GM19328 (cell line): ENCODE data around the gene DGKI.
"Not testable (repeated sequence)": the region's sequence is repeated elsewhere in the genome, so short reads cannot be mapped to it uniquely, and the experiment has no call there.

Experiments
- ATAC-seq: cut with Tn5 transposase; IDR thresholded peaks from one replicate; pipeline ENCODE4 v1.9.1; 2021; ENCODE audit warnings: mild to moderate bottlenecking, moderate library complexity; ENCODE audit not compliant: unreplicated experiment

Gene DGKI

GRCh38 chr7:137485818-137486217 is 361.0 kb downstream of the DGKI start:
- ATAC-seq, result no peak

- no peak for ATAC-seq
Measured at GRCh38 chr7:137484326-137484725, 362.4 kb downstream of the DGKI start.

- no peak for ATAC-seq
Measured at GRCh38 chr7:137482466-137482865, 364.3 kb downstream of the DGKI start.

- no peak for ATAC-seq
Measured at GRCh38 chr7:137480824-137481365, 365.9 kb downstream of the DGKI start.

- ATAC-seq, result no peak
Measured at GRCh38 chr7:137480401-137480800, 366.4 kb downstream of the DGKI start.

GRCh38 chr7:137476937-137477336 is 369.8 kb downstream of the DGKI start:
- no peak for ATAC-seq

GRCh38 chr7:137475966-137476365 is 370.8 kb downstream of the DGKI start:
- ATAC-seq, result no peak

GRCh38 chr7:137474540-137475026 is 372.2 kb downstream of the DGKI start:
- ATAC-seq, result no peak

- no peak for ATAC-seq
Measured at GRCh38 chr7:137471128-137471527, 375.6 kb downstream of the DGKI start.

- ATAC-seq, result no peak
Measured at GRCh38 chr7:137469858-137470257, 376.9 kb downstream of the DGKI start.

GRCh38 chr7:137469191-137469811 is 377.5 kb downstream of the DGKI start:
- no peak for ATAC-seq

GRCh38 chr7:137462847-137463246 is 383.9 kb downstream of the DGKI start:
- ATAC-seq, result no peak

- ATAC-seq, result no peak
Measured at GRCh38 chr7:137462074-137462715, 384.6 kb downstream of the DGKI start.

- no peak for ATAC-seq
Measured at GRCh38 chr7:137458399-137458798, 388.4 kb downstream of the DGKI start.

- no peak for ATAC-seq
Measured at GRCh38 chr7:137454767-137455166, 392.0 kb downstream of the DGKI start.

- no peak for ATAC-seq
Measured at GRCh38 chr7:137454246-137454724, 392.5 kb downstream of the DGKI start.

GRCh38 chr7:137453356-137453755 is 393.4 kb downstream of the DGKI start:
- ATAC-seq, result no peak

GRCh38 chr7:137449016-137449415 is 397.8 kb downstream of the DGKI start:
- ATAC-seq, result no peak

GRCh38 chr7:137448572-137448971 is 398.2 kb downstream of the DGKI start:
- not testable (repeated sequence) for ATAC-seq

- no peak for ATAC-seq
Measured at GRCh38 chr7:137446025-137446424, 400.7 kb downstream of the DGKI start.

GRCh38 chr7:137445268-137445667 is 401.5 kb downstream of the DGKI start:
- ATAC-seq, result no peak

- ATAC-seq, result no peak
Measured at GRCh38 chr7:137443616-137444015, 403.2 kb downstream of the DGKI start.
